Measurements from ENCODE around the gene FAM234B. TPM values are rescaled to one million over a fixed set of nuclear protein-coding genes. Genes with fewer than 3 reads are reported as not detected.
A peak's percentile ranks its signal among the peaks of the same experiment; 100 is the strongest.

FAM234B gene
- total and polyA plus RNA-seq, 2 of the 8 experiments (the other 6 are each of a cell fraction or from before 2014, with no cell fraction given) = 12.5 to 29.1 TPM

DNA sequence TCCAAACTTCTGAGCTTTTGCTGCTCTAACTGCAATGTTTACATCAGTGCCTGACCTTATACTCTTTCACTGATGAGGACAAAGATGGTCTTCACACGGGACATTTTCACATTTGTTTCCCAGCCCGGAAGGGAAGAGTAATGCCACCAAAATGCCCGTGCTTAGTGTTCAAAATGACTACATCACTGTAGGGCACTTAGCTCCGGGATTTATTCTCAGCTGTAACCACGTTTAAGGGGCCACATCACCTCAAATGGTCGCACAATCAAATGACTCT lies 56.4 kb downstream of the FAM234B start:
- H2AK5ac ChIP-seq (ENCODE audit: low read depth, low read length) = no peak overlapping the region
- H2BK120ac ChIP-seq (replicated peaks; ENCODE audit: low read depth, low read length) = peak overlapping the region; percentile 33
- H3K56ac ChIP-seq (replicated peaks; ENCODE audit: insufficient read length, low read depth, low read length) = no peak overlapping the region
- H2BK15ac ChIP-seq (ENCODE audit: low read length) = peak overlapping the region; percentile 83
- DNase-seq (ENCODE audit: low read depth in 1 of 2, low spot score in 2 of 2) (no peak), FAIRE-seq (no peak)
- no peaks in the 10 kb centered on the region for H3K36me3 ChIP-seq (ENCODE audit: control insufficient read depth in 2 of 4, insufficient read depth in 4 of 4, low read length in 3 of 4)
- H2BK12ac ChIP-seq (ENCODE audit: low read depth, low read length) = peak overlapping the region; percentile 42; the same call in 1 of the 2 replicates
- peak overlapping the region; percentile 1 for H4K5ac ChIP-seq (ENCODE audit: insufficient read length, low read depth, low read length)
- H3K9me3 ChIP-seq (ENCODE audit: insufficient read depth in 2 of 2, low read depth in 1 of 2, low read length in 1 of 2) = no peaks in the 10 kb centered on the region
- H3K9ac ChIP-seq (replicated peaks in 1 of 4; ENCODE audit: extremely low read depth in 1 of 4, low read depth in 3 of 4, low read length in 3 of 4) = peak overlapping the region in 3 of 4 experiments; percentile 27 to 63 (median 53); a peak in 4 of 7 replicates
- H3K23me2 ChIP-seq (ENCODE audit: low read depth, low read length) = peaks cover 9% of the 10 kb centered on the region; the same call in 1 of the 2 replicates
- H2AFZ ChIP-seq (ENCODE audit: low read length) = peak overlapping the region; percentile 91
- peak overlapping the region; percentile 19; the same call in 1 of the 2 replicates for H4K8ac ChIP-seq (ENCODE audit: extremely low read depth, insufficient read depth, low read length)
- no peaks in the 10 kb centered on the region for H4K20me1 ChIP-seq (replicated peaks in 1 of 2; ENCODE audit: control insufficient read depth in 1 of 2, insufficient read depth in 2 of 2, low read length in 2 of 2)
- H3K23ac ChIP-seq (ENCODE audit: insufficient read length) = no peak overlapping the region
- H3K4me2 ChIP-seq (ENCODE audit: insufficient read depth in 1 of 2, low read depth in 2 of 2, low read length in 2 of 2) = peak overlapping the region; percentile 77 to 90
- 39% methylated on average over 6 of the region's 6 CpGs; no CpG with 5 or more reads in 1 of the 2 experiments for WGBS, 2 experiments (ENCODE audit: extremely low coverage in 1 of 2, insufficient coverage in 1 of 2, insufficient read length in 1 of 2, insufficient replicate concordance in 2 of 2, low coverage in 1 of 2, low lambda C conversion rate in 2 of 2, missing lambda C conversion rate in 1 of 2)
- CTCF ChIA-PET (ENCODE audit: partially characterized antibody) = interaction anchor here (0.6 to 6.0 kb wide), 16 partner anchors 12 to 743 kb away, joined by 3 to 69 read pairs (median 6); no protein-coding TSS in a partner anchor
- H3K4me1 ChIP-seq (replicated peaks in 1 of 4; ENCODE audit: control insufficient read depth in 3 of 4, insufficient read depth in 4 of 4, low read length in 3 of 4) = peaks cover 5 to 21% (median 14%) of the 10 kb centered on the region in 4 experiments; a peak in 6 of 7 replicates
- no peaks in the 10 kb centered on the region for H3K79me2 ChIP-seq (ENCODE audit: control insufficient read depth in 1 of 2, insufficient read depth in 2 of 2, low read length in 2 of 2)
- H3K4me3 ChIP-seq (ENCODE audit: extremely low read depth in 1 of 4, insufficient read depth in 2 of 4, low read depth in 3 of 4, low read length in 4 of 4) = peak overlapping the region; percentile 26 to 72 (median 48); a peak in 7 of 8 replicates
- H3K14ac ChIP-seq (ENCODE audit: insufficient read length) = no peak overlapping the region
- peak overlapping the region; percentile 25 for H3K4ac ChIP-seq (replicated peaks; ENCODE audit: insufficient read length, low read depth, low read length)
- H2BK5ac ChIP-seq (ENCODE audit: low read depth, low read length) = peak overlapping the region; percentile 22
- H3K79me1 ChIP-seq (ENCODE audit: low read depth, low read length) = no peaks in the 10 kb centered on the region
- H4K91ac ChIP-seq (replicated peaks; ENCODE audit: insufficient read length, low read length) = no peak overlapping the region
- H3K18ac ChIP-seq (ENCODE audit: extremely low read depth, low read length) = peak overlapping the region; percentile 34
- TF ChIP-seq SIN3A (conservative IDR thresholded peaks at IDR 0.05 in 1 of 2, IDR thresholded peaks at IDR 0.05 in 1 of 2; ENCODE audit: low read depth in 1 of 2, low read length in 2 of 2) (0 out of 4 replicates have a peak, but pooled peaks of 1 of the 2 experiments have one; percentile 9), YY1 (IDR thresholded peaks at IDR 0.05; ENCODE audit: low read depth, low read length) (0 out of 2 replicates have a peak, but pooled peaks have one; percentile 3), BRCA1 (IDR thresholded peaks at IDR 0.05; ENCODE audit: low read depth, low read length) (no peak)
- H3K27me3 ChIP-seq (replicated peaks in 1 of 4; ENCODE audit: control insufficient read depth in 3 of 4, extremely low read depth in 1 of 4, insufficient read depth in 3 of 4, low read length in 3 of 4) = no peaks in the 10 kb centered on the region
- peak overlapping the region; percentile 19; the same call in 1 of the 2 replicates for H3K27ac ChIP-seq (ENCODE audit: low read depth, low read length)
- no peak overlapping the region for H2BK20ac ChIP-seq (ENCODE audit: low read length)
- POLR2A ChIA-PET (ENCODE audit: partially characterized antibody) = interaction anchor here (6.0 kb wide), 1 partner anchor 11 kb away, joined by 44 read pairs; no protein-coding TSS in a partner anchor
